DMS 273 treated with DMSO at 0.1 percent for 48 hours (cell line): Measurements from ENCODE around the gene MMP10.

ENCODE experiments used
- DNase-seq: peaks from one replicate; lab custom pipeline; 2025; lab: John Stamatoyannopoulos, UW

Gene MMP10

DNA sequence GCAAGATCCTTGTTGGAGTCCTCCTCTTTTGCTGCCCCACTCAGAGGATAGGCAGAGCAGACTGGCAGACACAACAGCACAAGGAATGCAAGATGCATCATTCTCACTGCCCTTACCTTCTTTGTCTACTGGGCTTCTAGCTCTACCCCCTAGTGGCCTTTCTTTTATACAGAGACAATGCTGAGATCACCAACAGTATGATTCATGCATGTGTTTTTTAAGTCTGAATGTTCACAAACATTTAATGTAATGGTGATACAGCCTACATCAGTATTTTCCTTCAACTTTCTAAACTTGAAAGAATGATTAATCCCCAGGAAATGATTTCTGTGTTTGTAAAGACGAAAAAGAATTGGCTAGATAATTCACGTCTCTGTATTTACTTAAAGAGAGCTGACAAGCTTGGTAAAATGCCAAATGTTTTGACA, at the start of gene MMP10:
Gene MMP10, minus strand, starts transcription at position 138 of the 428 bp plus-strand sequence. Its CDS starts 37 bp downstream, at position 101.
- DNase-seq, result no peak

DNA sequence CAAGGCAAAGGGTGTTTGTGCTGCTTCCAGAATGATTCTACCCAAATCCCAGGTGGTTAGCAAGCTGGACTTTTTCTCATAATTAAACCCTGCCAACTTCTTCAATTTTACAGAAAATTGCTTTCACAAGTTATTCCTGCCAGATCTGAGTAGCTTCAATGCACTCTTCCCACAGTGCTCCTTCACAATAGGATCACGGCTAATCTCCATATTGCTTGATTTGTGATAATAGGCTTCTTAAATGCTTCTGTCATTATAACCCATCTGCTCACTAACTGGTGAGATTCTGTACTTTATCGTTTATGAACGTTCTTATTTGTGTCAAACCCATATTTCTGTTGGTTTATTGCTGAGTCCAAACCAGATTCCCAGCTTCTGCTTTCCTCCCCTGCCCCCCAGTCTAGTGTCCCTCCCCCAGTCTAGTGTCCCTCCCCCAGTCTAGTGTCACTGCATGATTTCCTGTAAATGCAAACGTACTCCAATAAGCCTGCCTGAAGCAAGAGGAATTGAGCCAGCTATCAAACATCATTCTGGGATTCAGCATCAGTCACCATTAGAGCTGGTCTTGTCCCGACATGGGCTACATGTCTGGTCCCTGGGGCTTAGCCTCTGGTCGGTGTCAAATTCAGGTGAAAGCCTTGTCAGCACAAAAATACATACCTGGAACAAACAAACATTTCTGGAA, 49.0 kb upstream of the MMP10 start:
- no peak for DNase-seq

DNA sequence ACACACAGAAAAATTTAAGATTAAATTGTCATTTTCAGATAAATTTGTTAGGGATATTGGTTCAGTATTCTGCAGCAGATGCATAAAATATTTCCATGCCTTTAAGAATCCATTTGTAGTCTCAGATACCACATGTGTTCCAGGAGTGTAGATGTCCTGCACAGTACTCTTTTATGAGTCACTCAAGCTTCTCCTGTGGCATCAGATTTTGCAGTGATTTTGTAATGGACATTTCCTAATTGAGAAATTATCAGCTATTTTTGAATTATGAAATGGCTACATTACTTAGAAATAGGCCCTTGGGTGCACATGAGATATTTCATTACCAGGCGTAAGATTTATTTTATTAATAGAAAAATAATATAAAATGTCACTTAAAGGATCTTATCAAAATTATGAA, 44.1 kb upstream of the MMP10 start:
- no peak for DNase-seq

DNA sequence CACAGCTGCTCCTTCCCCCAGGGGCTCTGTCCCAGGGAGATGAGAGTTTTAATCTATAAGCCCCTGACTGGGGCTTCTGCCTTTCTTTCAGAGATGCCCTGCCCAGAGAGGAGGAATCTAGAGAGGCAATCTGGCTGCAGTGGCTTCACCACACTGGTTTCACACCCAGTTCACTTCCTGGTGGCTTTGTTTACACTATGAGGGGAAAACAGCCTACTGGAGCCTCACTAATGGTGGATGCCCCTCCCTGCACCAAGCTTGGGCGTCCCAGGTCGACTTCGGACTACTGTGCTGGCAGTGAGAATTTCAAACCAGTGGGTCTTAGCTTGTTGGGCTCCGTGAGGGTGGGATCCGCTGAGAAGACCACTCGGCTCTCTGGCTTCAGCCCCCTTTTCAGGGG, 39.1 kb upstream of the MMP10 start:
- no peak for DNase-seq

DNA sequence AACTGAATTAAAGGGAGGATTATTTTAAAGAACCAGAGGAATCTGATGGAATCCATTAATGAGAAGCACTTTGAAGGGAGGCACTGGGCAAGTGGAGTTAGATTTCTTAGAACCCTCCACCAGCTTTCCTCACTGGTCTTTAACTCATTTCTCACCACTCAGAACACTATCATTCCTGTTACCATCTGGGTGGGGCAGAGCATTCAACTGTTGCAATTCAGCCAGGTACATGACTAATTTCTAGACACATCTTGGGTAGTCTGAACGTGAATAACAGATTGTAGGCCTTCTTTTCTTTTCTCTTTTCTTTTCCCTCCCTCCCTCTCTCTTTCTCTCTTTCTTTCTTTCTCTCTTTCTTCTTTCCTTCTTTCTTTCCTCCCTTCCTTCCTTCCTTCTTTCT, 33.1 kb upstream of the MMP10 start:
- DNase-seq, result no peak

DNA sequence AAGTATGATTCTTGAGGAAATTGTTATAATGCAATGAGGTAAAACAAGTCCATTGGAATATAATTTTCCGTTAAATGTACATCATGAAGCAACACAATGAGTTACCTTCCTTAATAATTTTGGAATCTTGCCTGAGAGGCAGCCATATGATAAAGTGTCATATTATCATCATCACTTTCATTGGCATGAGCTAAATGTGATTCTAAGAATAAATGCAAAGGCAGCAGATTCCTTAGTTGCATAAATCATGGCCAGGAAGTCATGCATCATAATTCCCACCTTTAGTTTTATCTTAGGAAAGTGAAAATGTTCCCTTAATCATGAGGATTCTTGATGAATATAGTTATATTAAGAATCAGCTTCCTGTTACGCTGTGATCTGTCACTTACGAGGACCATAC, 31.8 kb upstream of the MMP10 start:
- DNase-seq, result no peak

DNA sequence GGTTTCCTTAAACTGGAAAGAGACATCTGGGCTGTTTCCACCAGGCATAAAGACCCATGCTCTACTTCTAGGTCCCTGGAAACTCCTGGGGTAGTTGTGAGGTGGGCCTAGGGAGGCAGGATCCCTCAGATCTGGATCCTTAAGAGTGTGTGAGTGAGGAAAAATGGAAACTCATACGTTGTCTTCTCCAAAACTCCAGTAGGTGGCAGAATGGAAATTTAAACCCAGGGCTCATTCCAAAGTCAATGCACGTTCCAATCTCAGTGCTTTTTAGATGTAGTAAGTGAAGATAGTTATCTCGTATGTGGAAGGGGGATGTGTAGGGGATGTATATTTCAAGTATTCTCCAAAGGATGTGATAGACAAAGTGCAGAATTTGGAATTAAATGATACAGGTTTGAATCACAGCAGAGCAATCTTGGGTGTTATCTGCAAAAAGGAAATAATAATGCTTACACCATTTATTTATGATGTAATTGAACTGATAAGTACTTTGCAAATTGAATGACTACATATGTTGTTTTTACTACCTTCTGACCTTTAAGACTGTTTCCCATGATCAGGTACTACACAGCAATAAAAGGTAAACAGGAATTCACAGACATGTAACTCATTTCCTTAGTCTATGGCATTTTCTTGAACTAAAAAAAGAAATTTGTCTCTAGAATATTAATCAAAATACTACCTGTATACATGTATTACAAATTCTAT, 30.7 kb upstream of the MMP10 start:
- DNase-seq, result no peak

DNA sequence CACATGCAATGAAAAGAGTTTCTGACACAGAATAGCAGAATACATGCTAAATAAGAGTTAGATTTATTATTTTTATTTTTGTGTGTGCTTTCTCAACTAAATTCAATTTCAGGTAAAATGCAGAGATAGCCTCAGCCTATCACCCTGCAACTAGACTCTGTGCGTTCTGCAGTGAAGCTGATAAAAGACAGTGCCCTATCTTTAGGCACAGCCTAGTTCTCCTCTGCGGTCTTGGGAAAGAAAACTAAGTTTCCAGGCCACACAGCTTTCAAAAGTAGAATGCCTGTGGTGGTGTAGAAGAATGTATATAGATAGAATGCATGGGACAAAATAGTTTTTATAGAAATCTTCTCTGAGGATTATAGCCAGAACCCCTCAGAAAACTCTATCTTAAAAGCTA, 29.5 kb upstream of the MMP10 start:
- no peak for DNase-seq

DNA sequence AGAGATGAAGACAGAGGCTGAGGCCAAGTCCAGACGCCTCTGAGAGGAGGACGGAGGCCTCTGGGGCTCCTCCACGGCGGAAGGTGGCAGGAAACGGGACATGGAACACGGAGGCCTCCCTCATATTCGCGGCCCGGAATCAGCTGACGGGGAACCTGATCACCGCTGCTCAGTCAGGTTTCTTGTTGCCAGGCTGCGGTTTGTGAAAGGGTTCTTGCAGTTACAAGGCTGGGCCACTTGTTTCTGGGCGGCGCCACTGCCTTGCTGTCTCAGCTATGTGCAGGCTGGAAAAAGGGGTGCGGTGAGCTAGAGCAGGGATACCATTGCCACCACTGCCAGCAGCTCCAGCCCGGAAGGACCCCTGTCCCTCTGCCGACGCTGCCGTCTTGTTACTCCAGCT, 27.5 kb upstream of the MMP10 start:
- no peak for DNase-seq

DNA sequence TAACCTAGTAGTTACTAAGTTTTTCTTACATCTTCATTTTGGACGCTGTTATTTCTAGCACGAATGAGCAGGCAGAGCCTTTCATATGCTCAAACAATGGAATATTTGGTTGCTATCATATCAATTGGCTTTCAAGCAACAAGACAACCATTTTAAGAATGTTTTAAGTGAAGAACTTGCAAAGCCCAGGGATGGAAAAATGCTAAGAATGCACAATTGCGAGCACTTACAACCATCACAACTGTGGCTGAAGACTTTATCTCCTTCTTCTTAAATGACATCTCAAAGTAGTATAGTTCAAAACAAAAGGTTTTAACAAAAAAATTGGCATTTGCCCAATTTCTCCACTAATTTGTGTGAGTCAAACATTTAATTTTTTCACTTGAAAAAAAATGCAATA, 25.9 kb upstream of the MMP10 start:
- no peak for DNase-seq

DNA sequence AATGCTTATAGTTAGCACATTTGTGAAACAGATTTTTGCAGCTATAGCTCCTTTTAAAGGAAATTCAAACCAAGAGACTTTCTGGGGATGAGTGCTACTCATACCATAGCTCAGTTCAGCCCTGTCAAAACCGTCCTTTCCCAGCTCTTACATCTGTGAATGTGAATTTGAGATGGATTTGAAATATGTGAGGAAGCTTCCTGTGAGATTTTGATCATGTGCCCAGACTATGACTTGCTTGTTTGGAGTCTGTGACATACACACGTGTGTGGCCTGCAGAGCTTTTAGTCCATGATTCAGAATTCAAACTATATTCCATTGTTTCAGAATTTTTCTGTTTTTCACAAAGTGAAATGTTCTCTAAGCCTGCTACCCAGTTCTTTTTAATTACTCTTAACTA, 21.9 kb upstream of the MMP10 start:
- no peak for DNase-seq

DNA sequence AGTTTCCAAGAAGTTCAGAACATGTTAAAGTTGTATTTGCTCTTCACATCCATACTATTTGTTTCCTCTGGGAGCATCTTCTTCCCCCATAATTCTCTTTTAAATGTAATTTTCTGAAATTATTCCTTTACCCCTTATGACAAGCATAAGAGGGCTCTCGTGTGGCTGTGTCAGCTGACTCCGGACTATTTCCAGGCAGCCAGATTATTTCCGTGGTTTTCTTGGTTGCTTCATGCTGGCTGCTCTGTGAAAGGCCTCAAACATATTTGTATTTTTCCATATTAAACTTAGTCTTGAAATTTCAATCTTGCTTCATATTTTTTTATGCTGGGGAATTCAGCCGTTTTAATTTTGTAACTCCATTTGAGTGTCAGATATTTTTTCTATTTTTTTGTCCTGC, 20.3 kb upstream of the MMP10 start:
- no peak for DNase-seq

DNA sequence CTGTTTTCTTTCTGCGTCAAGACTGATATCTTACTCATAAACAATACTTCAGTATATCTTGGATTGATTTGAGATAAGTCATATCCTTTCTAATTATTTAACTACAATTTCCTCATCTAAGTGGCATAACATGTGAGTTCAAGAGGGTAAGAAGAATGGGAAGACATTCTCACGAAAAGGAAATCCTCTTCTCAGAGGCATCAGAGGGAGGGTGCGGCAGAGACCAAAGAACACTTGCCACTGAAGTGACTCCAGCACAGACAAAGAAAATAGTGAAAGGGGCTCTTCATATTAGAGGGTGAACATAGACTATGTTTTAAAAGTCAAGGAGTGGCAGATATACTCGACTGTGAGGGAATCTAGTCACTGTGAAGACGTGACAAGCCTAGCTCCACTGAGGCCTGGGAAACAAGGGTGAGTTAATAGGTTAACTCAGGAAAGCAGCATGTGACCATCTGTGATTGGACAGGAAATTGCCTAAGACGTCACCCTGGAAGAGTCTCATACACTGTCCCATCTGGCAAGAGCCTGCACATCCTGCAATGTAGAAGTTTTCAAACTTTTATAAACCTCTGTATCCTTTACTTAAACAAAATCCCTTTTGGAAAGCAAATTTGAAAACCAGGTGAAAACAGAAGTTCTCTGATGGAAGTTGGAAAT, 19.4 kb upstream of the MMP10 start:
- no peak for DNase-seq

DNA sequence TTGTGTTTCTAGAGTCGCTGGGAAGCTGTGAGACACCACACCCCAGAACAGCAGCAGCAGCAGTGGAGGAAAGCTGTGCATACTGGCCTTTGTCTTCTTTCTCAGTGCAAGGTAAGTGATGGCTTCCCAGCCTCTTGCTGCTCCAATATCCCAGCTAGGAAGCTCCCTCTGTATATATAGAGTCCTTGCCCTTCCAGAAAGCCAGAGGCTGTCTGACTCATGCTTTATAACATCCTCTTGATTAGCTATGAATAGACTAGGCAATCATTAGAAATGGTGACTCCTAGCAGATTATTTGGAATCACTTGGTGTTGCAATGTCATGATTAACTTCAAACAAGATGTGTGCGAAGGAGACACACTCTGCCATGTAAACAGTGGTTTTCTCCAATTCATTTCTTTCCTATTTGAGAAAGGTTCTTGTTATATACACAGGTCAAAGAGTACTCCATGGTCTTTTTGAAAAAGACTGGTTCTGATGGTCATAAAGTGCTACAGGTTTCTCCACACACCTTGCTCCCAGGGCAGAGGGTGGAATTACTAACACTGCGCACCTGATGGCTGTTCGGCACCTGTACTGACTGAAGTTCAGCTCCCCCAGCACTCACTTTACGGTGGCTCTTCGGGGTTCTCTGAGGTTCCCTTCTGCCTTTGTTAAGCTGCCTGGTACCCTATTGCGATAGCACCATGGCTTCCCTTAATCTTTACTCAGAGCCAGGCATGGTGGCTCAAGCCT, 17.8 kb upstream of the MMP10 start, which contains the start of gene MMP1:
Gene MMP1, minus strand, starts transcription at position 149 of the 735 bp plus-strand sequence. Its CDS starts 68 bp downstream, at position 81.
- DNase-seq, result no peak

DNA sequence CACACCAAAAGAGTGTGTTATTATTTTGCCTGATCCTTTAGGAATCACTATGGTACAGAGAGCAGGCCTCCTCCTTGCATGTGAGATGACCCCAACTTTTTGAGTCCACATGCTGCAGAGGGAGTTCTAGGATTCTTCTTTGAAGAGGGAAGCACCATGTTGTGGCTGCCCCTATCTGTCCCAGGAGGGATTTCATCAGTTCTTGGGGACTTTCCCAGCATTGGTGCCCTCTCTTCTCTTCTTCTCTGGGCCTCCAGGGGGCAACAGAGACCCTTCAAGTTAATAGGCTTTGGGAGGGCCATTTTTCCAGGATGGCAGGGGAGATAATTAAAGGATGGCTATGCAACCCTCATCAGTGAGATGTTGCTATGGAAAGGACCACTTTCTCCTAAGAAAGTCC, 14.0 kb upstream of the MMP10 start:
- DNase-seq, result no peak

DNA sequence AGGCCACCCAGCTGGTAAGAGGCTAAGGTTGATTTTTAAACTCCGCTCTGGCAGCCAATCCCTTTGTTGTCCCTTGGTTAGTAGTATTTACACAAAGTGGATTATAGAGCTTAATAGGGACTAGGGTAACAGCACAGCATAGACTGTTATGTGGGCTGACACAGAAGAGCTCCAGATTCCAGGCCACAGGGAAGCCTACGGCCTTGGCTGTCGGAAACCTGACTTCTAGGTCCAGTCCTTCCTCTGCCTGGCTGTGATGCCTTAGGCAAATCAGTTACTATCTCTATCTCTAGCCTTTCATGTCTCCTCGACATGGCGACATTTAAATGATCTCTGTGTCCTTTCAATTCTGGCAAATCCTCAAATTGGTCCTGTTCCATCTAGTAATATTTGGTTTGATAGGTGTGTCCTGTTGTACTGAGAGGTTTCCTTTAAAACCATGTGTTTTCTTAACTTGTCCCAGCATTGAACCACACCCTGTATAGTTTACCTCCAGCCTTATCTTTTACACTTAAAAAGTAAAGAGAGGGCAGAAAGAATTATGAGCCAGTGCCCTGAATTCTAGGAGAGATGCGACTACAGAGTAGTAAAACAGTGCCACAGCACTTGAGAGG, 13.4 kb upstream of the MMP10 start:
- no peak for DNase-seq

DNA sequence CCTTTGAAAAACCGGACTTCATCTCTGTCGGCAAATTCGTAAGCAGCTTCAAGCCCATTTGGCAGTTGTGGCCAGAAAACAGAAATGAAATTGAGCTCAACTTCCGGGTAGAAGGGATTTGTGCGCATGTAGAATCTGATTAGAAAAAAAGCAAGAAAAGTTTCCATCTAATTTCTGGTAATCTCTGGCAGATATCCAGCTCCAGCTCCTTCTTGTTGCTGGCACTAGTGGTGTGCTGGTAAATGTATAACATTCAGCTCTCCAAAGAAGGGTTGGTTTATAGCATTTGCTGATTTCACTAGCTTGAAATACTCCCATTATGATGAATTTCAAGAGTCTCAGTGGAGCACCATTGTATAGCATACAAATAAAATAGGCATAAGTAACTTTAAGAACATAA, 12.2 kb upstream of the MMP10 start:
- no peak for DNase-seq

DNA sequence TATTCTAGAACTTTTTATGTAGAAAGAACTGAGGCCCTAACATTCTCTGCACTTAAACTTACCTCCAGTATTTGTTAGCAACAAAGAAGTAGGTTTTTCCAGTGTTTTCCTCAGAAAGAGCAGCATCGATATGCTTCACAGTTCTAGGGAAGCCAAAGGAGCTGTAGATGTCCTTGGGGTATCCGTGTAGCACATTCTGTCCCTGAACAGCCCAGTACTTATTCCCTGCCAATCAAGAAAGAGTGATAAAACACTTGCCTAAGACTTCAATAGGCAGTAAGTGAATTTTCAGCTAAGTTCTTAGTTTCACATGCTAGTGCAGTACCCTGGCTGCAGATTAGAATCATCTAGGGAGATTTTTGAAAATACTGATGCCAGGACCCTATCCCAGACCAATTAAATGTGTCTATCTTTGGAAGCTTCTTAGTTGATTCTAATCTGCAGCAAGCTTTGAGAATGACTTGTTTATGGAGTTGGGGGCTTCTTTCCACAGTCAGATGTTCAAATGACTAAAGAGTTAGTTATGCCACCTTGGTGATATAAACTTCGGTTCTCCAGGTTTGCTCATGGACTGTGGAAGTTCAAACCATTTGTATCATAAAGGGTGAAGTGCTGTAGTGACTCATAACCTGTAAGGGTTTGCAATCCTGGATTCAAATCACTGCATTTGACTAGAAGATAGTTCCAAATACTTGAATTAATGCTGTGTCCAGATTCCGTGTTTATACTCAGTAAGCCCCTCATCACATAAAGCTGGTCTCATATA, 11.0 kb upstream of the MMP10 start:
- DNase-seq, result no peak

DNA sequence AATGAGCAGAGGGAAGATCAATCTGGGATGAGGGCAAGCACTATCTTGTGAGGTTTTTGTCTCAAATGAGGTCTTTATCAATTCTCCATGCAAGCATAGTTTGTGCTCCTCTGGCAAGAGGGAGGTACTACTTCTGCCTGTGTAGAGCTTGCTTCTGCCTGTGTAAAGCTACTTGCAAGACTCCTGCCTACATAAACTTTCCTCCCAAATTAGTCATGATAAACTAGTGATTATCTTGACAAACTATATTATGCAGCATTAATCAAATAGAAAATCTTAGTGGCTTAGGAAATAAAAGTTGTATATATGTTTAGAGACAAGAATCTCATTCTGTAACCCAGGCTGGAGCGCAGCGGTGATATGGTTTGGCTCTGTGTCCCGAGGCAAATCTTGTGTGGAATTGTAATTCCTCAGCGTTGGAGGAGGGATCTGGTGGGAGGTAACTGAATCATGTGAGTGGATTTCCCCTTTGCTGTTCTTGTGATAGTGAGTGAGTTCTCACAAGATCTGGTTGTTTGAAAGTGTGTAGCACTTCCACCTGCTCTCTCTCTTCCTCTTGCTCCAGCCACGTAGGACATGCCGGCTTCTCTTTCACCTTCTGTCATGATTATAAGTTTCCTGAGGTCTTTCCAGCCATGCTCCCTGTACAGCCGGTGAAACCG, 8.0 kb upstream of the MMP10 start:
- no peak for DNase-seq

DNA sequence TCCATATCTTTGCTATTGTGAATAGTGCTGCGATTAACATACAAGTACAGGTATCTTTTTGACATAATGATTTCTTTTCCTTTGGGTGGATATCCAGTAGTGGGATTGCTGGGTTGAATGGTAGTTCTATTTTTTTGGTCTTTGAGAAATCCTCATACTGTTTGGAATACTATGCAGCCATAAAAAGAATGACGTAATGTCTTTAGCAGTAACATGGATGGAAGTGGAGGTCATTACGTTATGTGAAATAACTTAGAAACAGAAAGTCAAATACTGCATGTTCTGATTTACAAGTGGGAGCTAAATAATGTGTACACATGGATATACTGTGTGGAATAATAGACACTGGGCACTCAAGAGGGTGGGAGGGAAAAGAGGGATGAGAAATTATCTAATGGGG, 4.0 kb upstream of the MMP10 start:
- DNase-seq, result no peak

DNA sequence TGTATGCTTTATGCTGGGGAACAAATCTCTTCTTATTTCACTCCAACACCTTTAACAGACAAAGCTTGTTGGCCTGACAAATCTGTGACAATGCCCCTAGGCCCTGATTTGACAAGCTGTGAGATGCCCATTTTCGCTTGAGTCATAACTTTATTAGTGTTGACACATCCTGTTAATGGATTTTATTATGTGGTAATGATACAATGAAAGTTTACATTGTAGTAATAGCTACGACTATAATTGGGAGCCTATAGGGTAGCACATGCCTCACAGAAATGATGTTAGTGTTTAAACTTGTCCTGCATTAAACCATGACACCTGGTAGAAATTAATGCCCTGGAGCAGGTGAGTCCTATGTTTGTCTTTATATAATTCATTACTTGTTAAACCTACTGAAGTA, 3.3 kb upstream of the MMP10 start:
- DNase-seq, result no peak
